LNCaP clone FGC (cell line): ENCODE results near the gene UTY.
A peak's percentile ranks its signal among the peaks of the same experiment; 100 is the strongest.

Experiments used
- DNase-seq: peaks from one replicate; pipeline ENCODE4 v3.0.0-alpha.2; 2011; ENCODE audit warnings: low read depth
- H3K4me3 ChIP-seq: 2 replicates; pipeline ENCODE4 v1.5.1; 2011; ENCODE audit warnings: mild to moderate bottlenecking, low read depth, low read length, control low read depth
- TF ChIP-seq, protein P1 (sequence below): IDR thresholded peaks from 2 replicates; pipeline ENCODE4 v1.5.1; 2012; ENCODE audit warnings: mild to moderate bottlenecking; ENCODE audit not compliant: control insufficient read depth, insufficient read depth; ENCODE audit errors: extremely low read depth

UTY gene

DNA sequence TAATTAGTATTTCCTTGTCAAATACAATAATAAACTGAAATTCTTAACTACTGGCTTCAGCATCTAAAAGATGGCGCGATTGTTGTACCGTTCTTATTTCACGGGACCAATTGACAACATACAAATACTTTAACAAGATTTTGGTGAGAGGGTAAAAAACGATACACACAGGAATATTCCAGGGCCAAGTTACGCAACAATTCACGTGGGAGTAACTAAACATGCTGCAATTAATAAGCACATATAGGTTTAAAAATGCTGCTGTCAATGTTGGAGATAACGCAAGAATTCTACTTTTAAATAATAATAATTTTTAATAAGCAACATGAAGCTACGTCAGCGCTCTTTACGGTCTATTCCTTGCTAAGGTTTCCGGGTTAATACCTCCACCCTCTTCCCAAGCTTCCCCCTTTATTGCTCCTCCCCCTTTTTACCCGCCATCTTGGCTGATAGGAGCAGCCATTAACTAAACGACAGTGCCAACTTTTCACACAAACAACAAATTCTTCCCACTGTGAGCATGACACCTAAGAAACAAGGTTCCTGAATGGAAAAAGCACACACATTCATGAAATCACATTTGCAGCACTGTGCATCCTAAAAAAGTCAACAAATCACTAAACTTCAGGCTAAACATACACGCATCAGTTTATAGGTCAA, 1.6 kb downstream of the UTY start:
- H3K4me3 ChIP-seq = peak overlapping the region; percentile 67
- DNase-seq = peak; percentile 33
- TF ChIP-seq, protein P1, sequence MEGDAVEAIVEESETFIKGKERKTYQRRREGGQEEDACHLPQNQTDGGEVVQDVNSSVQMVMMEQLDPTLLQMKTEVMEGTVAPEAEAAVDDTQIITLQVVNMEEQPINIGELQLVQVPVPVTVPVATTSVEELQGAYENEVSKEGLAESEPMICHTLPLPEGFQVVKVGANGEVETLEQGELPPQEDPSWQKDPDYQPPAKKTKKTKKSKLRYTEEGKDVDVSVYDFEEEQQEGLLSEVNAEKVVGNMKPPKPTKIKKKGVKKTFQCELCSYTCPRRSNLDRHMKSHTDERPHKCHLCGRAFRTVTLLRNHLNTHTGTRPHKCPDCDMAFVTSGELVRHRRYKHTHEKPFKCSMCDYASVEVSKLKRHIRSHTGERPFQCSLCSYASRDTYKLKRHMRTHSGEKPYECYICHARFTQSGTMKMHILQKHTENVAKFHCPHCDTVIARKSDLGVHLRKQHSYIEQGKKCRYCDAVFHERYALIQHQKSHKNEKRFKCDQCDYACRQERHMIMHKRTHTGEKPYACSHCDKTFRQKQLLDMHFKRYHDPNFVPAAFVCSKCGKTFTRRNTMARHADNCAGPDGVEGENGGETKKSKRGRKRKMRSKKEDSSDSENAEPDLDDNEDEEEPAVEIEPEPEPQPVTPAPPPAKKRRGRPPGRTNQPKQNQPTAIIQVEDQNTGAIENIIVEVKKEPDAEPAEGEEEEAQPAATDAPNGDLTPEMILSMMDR = no peak

DNA sequence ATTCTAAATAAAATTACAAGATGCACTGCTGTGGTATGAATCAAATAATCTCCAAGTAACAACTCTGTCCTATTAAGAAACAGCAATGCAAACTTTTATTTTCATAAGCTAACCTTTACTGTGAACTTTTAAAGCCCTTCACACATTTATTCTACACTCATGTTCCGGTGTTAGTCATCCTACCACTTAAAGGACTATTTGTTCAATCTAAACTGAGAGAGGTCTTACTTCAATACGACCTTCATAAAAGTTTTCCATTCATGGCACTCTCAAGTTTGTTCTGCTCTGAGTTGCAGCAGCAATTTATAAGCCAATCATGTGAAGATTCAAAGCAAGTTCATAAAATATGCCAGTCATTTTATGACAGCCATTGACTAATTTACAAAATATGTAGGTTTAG, 4.8 kb downstream of the UTY start:
- H3K4me3 ChIP-seq = no peak overlapping the region
- no peak for DNase-seq
- TF ChIP-seq, protein P1 = no peak

- TF ChIP-seq, protein P1 = no peak
- no peak overlapping the region for H3K4me3 ChIP-seq
- DNase-seq = no peak
Observed at GRCh38 chrY:13451572-13451971, 28.3 kb downstream of the UTY start.

- DNase-seq = no peak
- TF ChIP-seq, protein P1 = no peak
Observed at GRCh38 chrY:13450596-13451130, 29.2 kb downstream of the UTY start.

DNA sequence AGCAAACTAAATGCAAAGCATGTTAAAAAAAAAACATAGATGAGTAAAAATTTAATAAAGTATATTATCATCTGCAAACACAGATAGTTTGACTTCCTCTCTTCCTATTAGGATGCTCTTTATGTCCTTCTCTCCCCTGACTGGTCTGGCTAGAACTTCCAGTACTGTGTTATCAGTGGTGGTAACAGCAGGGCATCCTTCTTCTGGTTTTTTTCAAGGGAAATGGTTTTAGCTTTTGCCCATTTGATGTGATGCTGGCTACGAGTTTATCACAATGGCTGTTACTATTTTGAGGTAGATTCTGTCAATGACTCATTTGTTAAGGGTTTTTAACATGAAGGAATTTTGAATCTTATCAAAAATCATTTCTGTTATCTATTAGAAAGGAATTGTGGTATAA, 34.3 kb downstream of the UTY start:
- TF ChIP-seq, protein P1 = no peak
- no peak for DNase-seq
- no peak overlapping the region for H3K4me3 ChIP-seq

More at GRCh38 chrY:13450596-13451130, 29.2 kb downstream of the UTY start:
- H3K4me3 ChIP-seq = no peak overlapping the region

- DNase-seq = no peak
- H3K4me3 ChIP-seq = no peak overlapping the region
- TF ChIP-seq, protein P1 = no peak
Observed at GRCh38 chrY:13443146-13443545, 36.7 kb downstream of the UTY start.

DNA sequence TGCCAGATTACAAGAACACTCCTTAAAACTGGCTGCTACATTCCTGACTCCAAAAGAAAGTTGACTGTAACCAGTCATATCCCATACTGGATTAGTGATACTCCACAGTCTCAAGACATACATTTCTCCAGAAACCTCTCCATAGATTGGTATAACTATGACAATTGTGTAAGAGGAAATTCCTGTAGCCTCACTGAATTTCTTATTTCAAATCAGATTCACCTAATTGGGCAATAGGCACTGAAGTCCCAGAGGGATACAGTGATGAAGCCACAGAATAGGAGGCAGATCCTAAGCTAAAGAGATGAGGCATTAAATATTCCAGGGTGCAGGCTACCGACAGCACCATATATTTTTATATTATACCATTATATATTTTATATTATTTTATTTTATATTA, 39.0 kb downstream of the UTY start:
- TF ChIP-seq, protein P1 = no peak
- no peak for DNase-seq
- no peak overlapping the region for H3K4me3 ChIP-seq
